ENCODE results near the gene PRF1.
"Not testable (repeated sequence)": the region's sequence is repeated elsewhere in the genome, so short reads cannot be mapped to it uniquely, and the experiment has no call there.

DNA sequence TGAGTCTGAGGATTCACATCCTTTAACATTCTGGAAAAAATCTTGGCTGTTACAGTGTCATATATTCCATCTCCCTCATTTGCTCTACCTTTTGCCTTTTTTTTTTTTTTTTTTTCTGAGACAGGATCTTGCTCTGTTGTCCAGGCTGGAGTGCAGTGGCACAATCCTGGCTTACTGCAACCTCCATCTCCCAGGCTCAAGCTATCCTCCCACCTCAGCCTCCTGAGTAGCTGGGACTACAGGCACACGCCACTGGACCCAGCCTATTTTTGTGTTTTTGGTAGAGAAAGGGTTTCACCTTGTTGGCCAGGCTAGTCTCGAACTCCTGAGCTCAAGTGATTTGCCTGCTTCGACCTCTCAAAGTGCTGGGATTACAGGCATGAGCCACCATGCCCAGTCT, 11.8 kb upstream of the PRF1 start:
- TF ChIP-seq POLR2A (IDR thresholded peaks at IDR 0.05), result not testable (repeated sequence)
- TF ChIP-seq, protein P1, sequence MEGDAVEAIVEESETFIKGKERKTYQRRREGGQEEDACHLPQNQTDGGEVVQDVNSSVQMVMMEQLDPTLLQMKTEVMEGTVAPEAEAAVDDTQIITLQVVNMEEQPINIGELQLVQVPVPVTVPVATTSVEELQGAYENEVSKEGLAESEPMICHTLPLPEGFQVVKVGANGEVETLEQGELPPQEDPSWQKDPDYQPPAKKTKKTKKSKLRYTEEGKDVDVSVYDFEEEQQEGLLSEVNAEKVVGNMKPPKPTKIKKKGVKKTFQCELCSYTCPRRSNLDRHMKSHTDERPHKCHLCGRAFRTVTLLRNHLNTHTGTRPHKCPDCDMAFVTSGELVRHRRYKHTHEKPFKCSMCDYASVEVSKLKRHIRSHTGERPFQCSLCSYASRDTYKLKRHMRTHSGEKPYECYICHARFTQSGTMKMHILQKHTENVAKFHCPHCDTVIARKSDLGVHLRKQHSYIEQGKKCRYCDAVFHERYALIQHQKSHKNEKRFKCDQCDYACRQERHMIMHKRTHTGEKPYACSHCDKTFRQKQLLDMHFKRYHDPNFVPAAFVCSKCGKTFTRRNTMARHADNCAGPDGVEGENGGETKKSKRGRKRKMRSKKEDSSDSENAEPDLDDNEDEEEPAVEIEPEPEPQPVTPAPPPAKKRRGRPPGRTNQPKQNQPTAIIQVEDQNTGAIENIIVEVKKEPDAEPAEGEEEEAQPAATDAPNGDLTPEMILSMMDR (IDR thresholded peaks at IDR 0.05), result not testable (repeated sequence)

Data from thyroid gland (tissue), 4 donors.